GM12878 (cell line): ENCODE measurements around the gene MAX. TPM values are rescaled to one million over a fixed set of nuclear protein-coding genes. Genes with fewer than 3 reads are reported as not detected.
"Not testable (repeated sequence)": the region's sequence is repeated elsewhere in the genome, so short reads cannot be mapped to it uniquely, and the experiment has no call there.

Experiments used
- ATAC-seq: fragments of 200-7000 bp; cut with Tn5 transposase; 3 replicates; pipeline ENCODE4 v1.9.1; 2020; ENCODE audit warnings: mild to moderate bottlenecking, moderate library complexity
- BruUV-seq: library from RNA; stranded (reverse); fragments of 400-500 nt; replicated peaks from 2 replicates; lab custom pipeline; 2021; lab: Mats Ljungman, UMichigan
- CTCF ChIA-PET: fragments of 300-600 bp; sonication (Branson Sonifier 250); formaldehyde crosslinking; extraction: SDS; loops from one replicate; lab custom pipeline; 2021; ENCODE audit warnings: inconsistent platforms; lab: Yijun Ruan, JAX
- POLR2A ChIA-PET: fragments of 350-600 bp; formaldehyde crosslinking; extraction: SDS; loops from one replicate; lab custom pipeline; 2021; ENCODE audit warnings: inconsistent platforms; lab: Charles Lee
- RAD21 ChIA-PET: fragments of 300-600 bp; sonication (Branson Sonifier 250); formaldehyde crosslinking; loops from one replicate; lab custom pipeline; 2023; ENCODE audit warnings: antibody characterized with exemption; ENCODE audit not compliant: unreplicated experiment; lab: Charles Lee
- SMC1A ChIA-PET: fragments of 300-600 bp; sonication (Branson Sonifier 250); formaldehyde crosslinking; loops from one replicate; lab custom pipeline; 2023; ENCODE audit not compliant: unreplicated experiment, uncharacterized antibody; lab: Charles Lee
- DNase-seq: peaks from one replicate; pipeline ENCODE4 v3.0.0-alpha.2; 2011; ENCODE audit warnings: low read depth, low spot score
- FAIRE-seq: peaks from 3 replicates; lab custom pipeline; 2011; peaks lifted over from hg19 to GRCh38; lab: Jason Lieb, UNC
- H2AFZ ChIP-seq: 2 replicates; pipeline ENCODE4 v1.6.0; 2011; ENCODE audit warnings: low read depth, low read length, control low read depth; ENCODE audit not compliant: control insufficient read depth
- H3K27ac ChIP-seq: 2 replicates; pipeline ENCODE4 v1.5.1; 2011; ENCODE audit warnings: control low read depth; ENCODE audit not compliant: control insufficient read depth, insufficient read depth
- H3K27me3 ChIP-seq, 2 experiments: replicated peaks in 1 of 2; 2 replicates each; pipeline versions ENCODE4 v1.6.0 to v1.6.1; 2011; ENCODE audit warnings: low read length in 1 of 2; ENCODE audit not compliant: control insufficient read depth in 2 of 2, insufficient read depth in 2 of 2
- H3K36me3 ChIP-seq, 2 experiments: 2 replicates each; pipeline ENCODE4 v1.5.1; 2011; ENCODE audit warnings: low read length in 1 of 2; ENCODE audit not compliant: control insufficient read depth in 2 of 2, insufficient read depth in 2 of 2
- H3K4me1 ChIP-seq: 2 replicates; pipeline ENCODE4 v1.6.1; 2011; ENCODE audit warnings: mild to moderate bottlenecking, low read length, moderate library complexity, mixed read lengths; ENCODE audit not compliant: control insufficient read depth, insufficient read depth
- H3K4me2 ChIP-seq: 2 replicates; pipeline ENCODE4 v1.6.0; 2011; ENCODE audit warnings: control low read depth; ENCODE audit not compliant: control insufficient read depth, insufficient read depth
- H3K4me3 ChIP-seq: fragments of 200-600 bp; sonication (generic); 2 replicates; pipeline ENCODE4 v1.5.1; 2016
- H3K79me2 ChIP-seq: 2 replicates; pipeline ENCODE4 v1.6.0; 2011; ENCODE audit warnings: low read length; ENCODE audit not compliant: control insufficient read depth, insufficient read depth
- H3K9ac ChIP-seq: 2 replicates; pipeline ENCODE4 v1.8.0; 2011; ENCODE audit warnings: low read length, control low read depth, mixed read lengths; ENCODE audit not compliant: control insufficient read depth, insufficient read depth
- H3K9me3 ChIP-seq: replicated peaks from 3 replicates; pipeline ENCODE4 v1.5.1; 2011; ENCODE audit warnings: mild to moderate bottlenecking, low read length; ENCODE audit not compliant: control insufficient read depth, insufficient read depth
- H4K20me1 ChIP-seq: 2 replicates; pipeline ENCODE4 v1.6.0; 2011; ENCODE audit not compliant: control insufficient read depth, insufficient read depth
- EZH2 ChIP-seq: IDR thresholded peaks from 2 replicates; pipeline ENCODE4 v1.6.1; 2012; ENCODE audit warnings: low read depth, mild to moderate bottlenecking, control low read depth, inconsistent platforms, low read length, borderline replicate concordance; ENCODE audit not compliant: control insufficient read depth
- FOS ChIP-seq: IDR thresholded peaks from 3 replicates; pipeline ENCODE4 v1.6.1; 2011; ENCODE audit warnings: borderline replicate concordance; ENCODE audit not compliant: insufficient read length; ENCODE audit errors: extremely low read depth
- HDAC2 ChIP-seq: fragments of 200-600 bp; sonication (generic); IDR thresholded peaks from 2 replicates; pipeline ENCODE4 v1.6.1; 2017
- KDM1A ChIP-seq: fragments of 200-600 bp; sonication (generic); IDR thresholded peaks from 2 replicates; pipeline ENCODE4 v1.6.1; 2016; ENCODE audit warnings: borderline replicate concordance
- SUZ12 ChIP-seq: fragments of 200-600 bp; sonication (generic); IDR thresholded peaks from one replicate; pipeline ENCODE4 v1.6.1; 2018; ENCODE audit warnings: antibody characterized with exemption, mild to moderate bottlenecking; ENCODE audit not compliant: unreplicated experiment
- ZNF274 ChIP-seq: IDR thresholded peaks from one replicate; pipeline ENCODE4 v1.8.0; 2011; ENCODE audit not compliant: insufficient read length, insufficient read depth
- ZNF592 ChIP-seq: fragments of 450-650 bp; IDR thresholded peaks from 2 replicates; pipeline ENCODE4 v1.6.1; 2017; ENCODE audit warnings: mild to moderate bottlenecking, moderate library complexity
- WGBS: methylation state at CpG from one replicate; pipeline ENCODE4 v1.1.6; 2016; ENCODE audit warnings: low lambda C conversion rate; ENCODE audit not compliant: insufficient replicate concordance, insufficient coverage; ENCODE audit errors: missing lambda C conversion rate; 5-methylcytosine and 5-hydroxymethylcytosine counted together
- in situ Hi-C: fragments of 300-500 bp; cut with MboI; formaldehyde crosslinking; loops from 9 replicates; pipeline ENCODE4 v1.14.3; 2018; ENCODE audit warnings: mixed read lengths
- intact Hi-C: fragments of 100-400 bp; cut with micrococcal nuclease; formaldehyde crosslinking; loops from one replicate; pipeline ENCODE4 v1.14.2; 2022; ENCODE audit not compliant: unreplicated experiment
- polyA plus RNA-seq, 11 experiments: library from polyadenylated mRNA; depleted of rRNA in 4 of 11; unstranded in 6 of 11; stranded (reverse) in 5 of 11; fragments of >200 nt; fragmentation: Nextera tagmentation in 4 of 11; fragmentation: Illumina TruSeq in 1 of 11; extraction: Ambion mirVana in 4 of 11; extraction: Trizol in 1 of 11; gene quantifications; 1 replicate in 1 of 11; 2 replicates in 10 of 11; pipeline versions ENCODE4 v1.2.1 to v1.2.3, GENCODE V29; 2011 to 2016; ENCODE audit warnings: inconsistent platforms in 2 of 11, missing spikeins in 2 of 11, low read depth in 1 of 11
- total RNA-seq, 4 experiments: library from RNA; depleted of rRNA in 3 of 4; stranded (reverse); fragments of >200 nt in 3 of 4; fragmentation: Illumina TruSeq in 1 of 4; extraction: Trizol in 1 of 4; gene quantifications; 2 replicates each; pipeline versions ENCODE4 v1.2.1 to v1.2.3, GENCODE V29; 2013 to 2021

The MAX gene
- total and polyA plus RNA-seq, 10 of the 15 experiments (the other 5 are each of a cell fraction or from before 2014, with no cell fraction given), result 21.5 to 122 (median 67.5) TPM

- TF ChIP-seq ZNF274, result no peak
- TF ChIP-seq HDAC2, result no peak
- no peak for TF ChIP-seq SUZ12
- no peak for TF ChIP-seq EZH2
- TF ChIP-seq KDM1A, result no peak
- no peak for TF ChIP-seq ZNF592
- no peak for TF ChIP-seq FOS
Measured at GRCh38 chr14:65092349-65092748, 10.0 kb downstream of the MAX start (continued).

GRCh38 chr14:65087835-65088234 lies 14.5 kb downstream of the MAX start:
- H3K9ac ChIP-seq, FAIRE-seq, BruUV-seq, H3K4me2 ChIP-seq, in situ Hi-C loops, POLR2A ChIA-PET, H3K79me2 ChIP-seq, H3K27me3 ChIP-seq, DNase-seq, H3K27ac ChIP-seq, intact Hi-C loops, H3K4me3 ChIP-seq, H4K20me1 ChIP-seq, H2AFZ ChIP-seq, ATAC-seq, CTCF ChIA-PET, RAD21 ChIA-PET, H3K4me1 ChIP-seq: not testable (repeated sequence)
- H3K36me3 ChIP-seq, result peaks cover 18 to 26% of the 10 kb centered on the region in 2 experiments
- peaks cover 33% of the 10 kb centered on the region for H3K9me3 ChIP-seq
- SMC1A ChIA-PET, result interaction anchor here (0.6 kb wide), 1 partner anchor 20 kb away, joined by 3 read pairs; no protein-coding TSS in a partner anchor
- WGBS, result 88% methylated on average over 8 of the region's 8 CpGs

GRCh38 chr14:65086686-65087085 lies 15.6 kb downstream of the MAX start:
- in situ Hi-C loops, POLR2A ChIA-PET, intact Hi-C loops, H3K4me1 ChIP-seq, H3K27me3 ChIP-seq, BruUV-seq, CTCF ChIA-PET, DNase-seq, H3K4me3 ChIP-seq, H3K9ac ChIP-seq, H3K79me2 ChIP-seq, H3K4me2 ChIP-seq, RAD21 ChIA-PET, ATAC-seq, SMC1A ChIA-PET, H3K27ac ChIP-seq, H2AFZ ChIP-seq, FAIRE-seq, H4K20me1 ChIP-seq: not testable (repeated sequence)
- 100% methylated on average over 4 of the region's 4 CpGs for WGBS
- peaks cover 33% of the 10 kb centered on the region for H3K9me3 ChIP-seq
- H3K36me3 ChIP-seq, result peaks cover 23 to 24% of the 10 kb centered on the region in 2 experiments
